ENCODE results near the gene OR12D3.

Gene OR12D3

GRCh38 chr6:29375191-29375590, at the start of gene OR12D3:
TSS of gene OR12D3 (minus strand) at chr6:29375291. CDS start at chr6:29375287, 4 bp downstream.
- Histone ChIP-seq H3K36me3 (ENCODE audit: low read length) (no peaks in the 10 kb centered on the region), H3K27ac (ENCODE audit: low read depth, low read length) (no peak within 1 kb of the TSS), H3K27me3 (ENCODE audit: low read length) (no peaks in the 10 kb centered on the region), H3K9me3 (ENCODE audit: insufficient read depth, low read length) (no peaks in the 10 kb centered on the region), H3K9me2 (replicated peaks; ENCODE audit: insufficient read depth, low read length) (no peaks in the 10 kb centered on the region), H3K4me3 (ENCODE audit: insufficient read depth, low read length, poor library complexity, severe bottlenecking) (no peak within 1 kb of the TSS), H3K9ac (ENCODE audit: low read length) (no peak within 1 kb of the TSS), H2AFZ (ENCODE audit: low read depth, low read length, severe bottlenecking) (no peak within 1 kb of the TSS), H3K4me2 (ENCODE audit: low read depth, low read length, poor library complexity, severe bottlenecking) (no peak within 1 kb of the TSS), H4K20me1 (ENCODE audit: low read depth, low read length) (no peaks in the 10 kb centered on the region), H3K79me2 (ENCODE audit: insufficient read depth, low read length) (no peaks in the 10 kb centered on the region), H3F3A (ENCODE audit: insufficient read depth) (no peaks in the 10 kb centered on the region)
- TF ChIP-seq EZH2phosphoT487 (conservative IDR thresholded peaks at IDR 0.05; ENCODE audit: low read length): no peak
- no peak for TF ChIP-seq CTCF (IDR thresholded peaks at IDR 0.05; ENCODE audit: insufficient read depth, low read length, poor library complexity, severe bottlenecking)

GRCh38 chr6:29424575-29424974, 49.5 kb upstream of the OR12D3 start:
- H3F3A ChIP-seq (ENCODE audit: insufficient read depth): no peaks in the 10 kb centered on the region
- 0 out of 2 replicates have a peak, but pooled peaks cover 3% of the 10 kb centered on the region for H3K27me3 ChIP-seq (ENCODE audit: low read length)
- no peaks in the 10 kb centered on the region for H3K79me2 ChIP-seq (ENCODE audit: insufficient read depth, low read length)
- H3K9ac ChIP-seq (ENCODE audit: low read length): no peak overlapping the region
- H3K27ac ChIP-seq (ENCODE audit: low read depth, low read length): no peak overlapping the region
- no peaks in the 10 kb centered on the region for H3K9me3 ChIP-seq (ENCODE audit: insufficient read depth, low read length)
- TF ChIP-seq EZH2phosphoT487 (conservative IDR thresholded peaks at IDR 0.05; ENCODE audit: low read length) (no peak), CTCF (IDR thresholded peaks at IDR 0.05; ENCODE audit: insufficient read depth, low read length, poor library complexity, severe bottlenecking) (no peak)
- no peak overlapping the region for H3K4me3 ChIP-seq (ENCODE audit: insufficient read depth, low read length, poor library complexity, severe bottlenecking)
- no peak overlapping the region for H3K4me2 ChIP-seq (ENCODE audit: low read depth, low read length, poor library complexity, severe bottlenecking)
- H4K20me1 ChIP-seq (ENCODE audit: low read depth, low read length): no peaks in the 10 kb centered on the region; the same call in 1 of the 2 replicates
- no peaks in the 10 kb centered on the region for H3K36me3 ChIP-seq (ENCODE audit: low read length)
- no peaks in the 10 kb centered on the region for H3K9me2 ChIP-seq (replicated peaks; ENCODE audit: insufficient read depth, low read length)
- no peak overlapping the region for H2AFZ ChIP-seq (ENCODE audit: low read depth, low read length, severe bottlenecking)

- no peaks in the 10 kb centered on the region for H3K9me3 ChIP-seq (ENCODE audit: insufficient read depth, low read length)
- no peaks in the 10 kb centered on the region for H3K79me2 ChIP-seq (ENCODE audit: insufficient read depth, low read length)
- no peak overlapping the region for H3K4me3 ChIP-seq (ENCODE audit: insufficient read depth, low read length, poor library complexity, severe bottlenecking)
- H3K9me2 ChIP-seq (replicated peaks; ENCODE audit: insufficient read depth, low read length): no peaks in the 10 kb centered on the region
- H3K27ac ChIP-seq (ENCODE audit: low read depth, low read length): no peak overlapping the region
- H3K27me3 ChIP-seq (ENCODE audit: low read length): 0 out of 2 replicates have a peak, but pooled peaks cover 3% of the 10 kb centered on the region
- H3K4me2 ChIP-seq (ENCODE audit: low read depth, low read length, poor library complexity, severe bottlenecking): no peak overlapping the region
- no peak overlapping the region for H3K9ac ChIP-seq (ENCODE audit: low read length)
- H3F3A ChIP-seq (ENCODE audit: insufficient read depth): no peaks in the 10 kb centered on the region
- H2AFZ ChIP-seq (ENCODE audit: low read depth, low read length, severe bottlenecking): no peak overlapping the region
- TF ChIP-seq CTCF (IDR thresholded peaks at IDR 0.05; ENCODE audit: insufficient read depth, low read length, poor library complexity, severe bottlenecking) (no peak), EZH2phosphoT487 (conservative IDR thresholded peaks at IDR 0.05; ENCODE audit: low read length) (no peak)
- H4K20me1 ChIP-seq (ENCODE audit: low read depth, low read length): no peaks in the 10 kb centered on the region; the same call in 1 of the 2 replicates
- H3K36me3 ChIP-seq (ENCODE audit: low read length): no peaks in the 10 kb centered on the region
Measured at GRCh38 chr6:29424168-29424567, 49.1 kb upstream of the OR12D3 start.

Data from SU-DHL-6 (cell line).